Measurements from ENCODE around the gene MTSS2. TPM values are rescaled to one million over a fixed set of nuclear protein-coding genes. Genes with fewer than 3 reads are reported as not detected.

Gene MTSS2
- total RNA-seq, 1 donor = 24.0 TPM

GRCh38 chr16:70703835-70704381 is 18.1 kb upstream of the MTSS2 start:
- DNase-seq (ENCODE audit: low read depth) = no peak
- no peak for TF ChIP-seq CTCF (IDR thresholded peaks at IDR 0.05; ENCODE audit: insufficient read depth, low read length)
- H3K4me3 ChIP-seq (ENCODE audit: low read depth, low read length) = no peak overlapping the region

GRCh38 chr16:70703041-70703834 is 17.4 kb upstream of the MTSS2 start:
- DNase-seq (ENCODE audit: low read depth) = peak; percentile 76
- TF ChIP-seq CTCF (IDR thresholded peaks at IDR 0.05; ENCODE audit: insufficient read depth, low read length) = peak; percentile 34
- no peak overlapping the region for H3K4me3 ChIP-seq (ENCODE audit: low read depth, low read length)

- no peak for TF ChIP-seq CTCF (IDR thresholded peaks at IDR 0.05; ENCODE audit: insufficient read depth, low read length)
- H3K4me3 ChIP-seq (ENCODE audit: low read depth, low read length) = no peak overlapping the region
- no peak for DNase-seq (ENCODE audit: low read depth)
Observed at GRCh38 chr16:70702624-70703023, 16.8 kb upstream of the MTSS2 start.

DNA sequence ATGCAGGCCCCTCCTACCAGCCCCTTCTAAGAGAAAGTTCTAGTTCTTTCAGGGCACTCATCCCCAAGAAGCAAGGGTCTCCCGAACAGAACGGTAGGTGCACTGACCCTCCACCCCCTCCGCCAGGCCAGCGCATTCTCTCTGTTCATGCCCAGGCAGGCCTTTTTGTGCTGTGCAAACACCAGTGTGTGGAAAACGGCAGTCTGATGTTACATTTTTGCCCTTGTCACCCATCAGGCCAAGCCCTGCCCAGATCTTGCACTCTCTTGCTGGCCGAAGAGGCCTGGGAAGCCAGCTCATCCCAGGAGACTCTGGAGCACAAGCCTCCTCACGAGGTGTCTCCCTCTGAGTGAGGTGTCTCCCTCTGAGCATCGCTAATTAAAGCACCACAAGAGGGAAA is 16.1 kb upstream of the MTSS2 start:
- no peak for DNase-seq (ENCODE audit: low read depth)
- TF ChIP-seq CTCF (IDR thresholded peaks at IDR 0.05; ENCODE audit: insufficient read depth, low read length) = no peak
- no peak overlapping the region for H3K4me3 ChIP-seq (ENCODE audit: low read depth, low read length)

GRCh38 chr16:70701596-70701995 is 15.7 kb upstream of the MTSS2 start:
- no peak for TF ChIP-seq CTCF (IDR thresholded peaks at IDR 0.05; ENCODE audit: insufficient read depth, low read length)
- DNase-seq (ENCODE audit: low read depth) = no peak
- no peak overlapping the region for H3K4me3 ChIP-seq (ENCODE audit: low read depth, low read length)

GRCh38 chr16:70701036-70701435 is 15.2 kb upstream of the MTSS2 start:
- no peak for TF ChIP-seq CTCF (IDR thresholded peaks at IDR 0.05; ENCODE audit: insufficient read depth, low read length)
- no peak overlapping the region for H3K4me3 ChIP-seq (ENCODE audit: low read depth, low read length)
- no peak for DNase-seq (ENCODE audit: low read depth)
